HEK293 (cell line): Measurements from ENCODE around the gene RBM14.
A peak's percentile ranks its signal among the peaks of the same experiment; 100 is the strongest.

ENCODE experiments used
- CTCF ChIA-PET: fragments of 350-600 bp; formaldehyde crosslinking; extraction: SDS; loops from one replicate; lab custom pipeline; 2021; ENCODE audit warnings: antibody characterized with exemption; lab: Yijun Ruan, JAX
- POLR2A ChIA-PET: fragments of 300-600 bp; formaldehyde crosslinking; extraction: SDS; loops from one replicate; lab custom pipeline; 2020; ENCODE audit warnings: antibody characterized with exemption, inconsistent platforms; lab: Yijun Ruan, JAX
- H3K27ac ChIP-seq: fragments of 200-500 bp; sonication (Bioruptor generic); 2 replicates; pipeline ENCODE4 v1.5.1; 2014; ENCODE audit warnings: low read depth, low read length, control low read depth, inconsistent platforms; ENCODE audit errors: extremely low read depth
- H3K36me3 ChIP-seq, 2 experiments: fragments of 200-500 bp in 1 of 2; sonication (Bioruptor generic) in 1 of 2; 1 replicate in 1 of 2; 2 replicates in 1 of 2; pipeline ENCODE4 v1.5.1; 2014 to 2017; ENCODE audit warnings: inconsistent platforms in 2 of 2, low read length in 2 of 2; ENCODE audit not compliant: control insufficient read depth in 2 of 2, insufficient read depth in 1 of 2
- H3K4me1 ChIP-seq: fragments of 200-500 bp; sonication (Bioruptor generic); 2 replicates; pipeline ENCODE4 v1.5.1; 2014; ENCODE audit warnings: mild to moderate bottlenecking, low read length, inconsistent platforms; ENCODE audit not compliant: control insufficient read depth, insufficient read depth
- H3K4me3 ChIP-seq: 2 replicates; pipeline ENCODE4 v1.5.1; 2011; ENCODE audit warnings: low read depth, mild to moderate bottlenecking, control low read depth, low read length, moderate library complexity
- H3K9me3 ChIP-seq: fragments of 200-500 bp; sonication (Bioruptor generic); 2 replicates; pipeline ENCODE4 v1.5.1; 2014; ENCODE audit warnings: low read depth, low read length, inconsistent platforms; ENCODE audit not compliant: control insufficient read depth, insufficient read depth
- ATF2 ChIP-seq: fragments of 450-650 bp; formaldehyde crosslinking; IDR thresholded peaks from 2 replicates; pipeline ENCODE4 v1.5.1; 2016; ENCODE audit warnings: missing biosample characterization, missing genetic modification characterization, low read depth
- GLIS1 ChIP-seq: fragments of 450-650 bp; formaldehyde crosslinking; IDR thresholded peaks from 2 replicates; pipeline ENCODE4 v1.5.1; 2016; ENCODE audit warnings: missing biosample characterization, missing genetic modification characterization
- IKZF3 ChIP-seq: fragments of 450-650 bp; IDR thresholded peaks from 2 replicates; pipeline ENCODE4 v1.5.0; 2018; ENCODE audit warnings: missing biosample characterization, mild to moderate bottlenecking, missing genetic modification characterization, moderate library complexity
- PATZ1 ChIP-seq: fragments of 450-650 bp; formaldehyde crosslinking; IDR thresholded peaks from 2 replicates; pipeline ENCODE4 v1.5.1; 2016; ENCODE audit warnings: missing biosample characterization, missing genetic modification characterization
- REST ChIP-seq: fragments of 450-650 bp; formaldehyde crosslinking; IDR thresholded peaks from 2 replicates; pipeline ENCODE4 v1.5.1; 2016; ENCODE audit warnings: missing biosample characterization, missing genetic modification characterization
- SETDB1 ChIP-seq: IDR thresholded peaks from one replicate; pipeline ENCODE4 v1.6.1; 2017; ENCODE audit warnings: mild to moderate bottlenecking, low read length, moderate library complexity, mixed read lengths; ENCODE audit not compliant: insufficient read length
- SP3 ChIP-seq: fragments of 450-650 bp; formaldehyde crosslinking; IDR thresholded peaks from 2 replicates; pipeline ENCODE4 v1.5.1; 2016; ENCODE audit warnings: missing biosample characterization, missing genetic modification characterization
- WT1 ChIP-seq: fragments of 450-650 bp; formaldehyde crosslinking; IDR thresholded peaks from 2 replicates; pipeline ENCODE4 v1.5.1; 2016; ENCODE audit warnings: missing biosample characterization, missing genetic modification characterization
- ZBTB17 ChIP-seq: fragments of 450-650 bp; formaldehyde crosslinking; IDR thresholded peaks from 2 replicates; pipeline ENCODE4 v1.5.1; 2016; ENCODE audit warnings: missing biosample characterization, missing genetic modification characterization
- ZBTB26 ChIP-seq: fragments of 450-650 bp; formaldehyde crosslinking; optimal IDR thresholded peaks from 2 replicates; pipeline ENCODE3; 2016; ENCODE audit warnings: missing biosample characterization, mild to moderate bottlenecking, missing genetic modification characterization
- ZBTB6 ChIP-seq: fragments of 450-650 bp; formaldehyde crosslinking; IDR thresholded peaks from 2 replicates; pipeline ENCODE4 v1.5.1; 2017; ENCODE audit warnings: missing biosample characterization, missing genetic modification characterization
- ZIC2 ChIP-seq: fragments of 450-650 bp; formaldehyde crosslinking; IDR thresholded peaks from 2 replicates; pipeline ENCODE4 v1.5.1; 2016; ENCODE audit warnings: missing biosample characterization, missing genetic modification characterization
- ZNF2 ChIP-seq: fragments of 450-650 bp; formaldehyde crosslinking; IDR thresholded peaks from 2 replicates; pipeline ENCODE4 v1.5.1; 2016; ENCODE audit warnings: missing biosample characterization, missing genetic modification characterization
- ZNF335 ChIP-seq: fragments of 450-650 bp; formaldehyde crosslinking; conservative IDR thresholded peaks from 2 replicates; pipeline ENCODE4 v1.5.1; 2016; ENCODE audit warnings: missing biosample characterization, missing genetic modification characterization
- ZNF341 ChIP-seq: fragments of 450-650 bp; formaldehyde crosslinking; IDR thresholded peaks from 2 replicates; pipeline ENCODE4; 2016; ENCODE audit warnings: low read depth, missing biosample characterization, missing genetic modification characterization
- ZNF449 ChIP-seq: fragments of 450-650 bp; formaldehyde crosslinking; IDR thresholded peaks from 2 replicates; pipeline ENCODE4 v1.5.1; 2017; ENCODE audit warnings: missing biosample characterization, mild to moderate bottlenecking, missing genetic modification characterization, moderate library complexity
- ZNF530 ChIP-seq: fragments of 450-650 bp; formaldehyde crosslinking; IDR thresholded peaks from 2 replicates; pipeline ENCODE4 v1.5.1; 2016; ENCODE audit warnings: low read depth, missing biosample characterization, missing genetic modification characterization
- ZNF747 ChIP-seq: fragments of 450-650 bp; formaldehyde crosslinking; IDR thresholded peaks from 2 replicates; pipeline ENCODE4 v1.5.1; 2016; ENCODE audit warnings: missing biosample characterization, missing genetic modification characterization
- ZNF777 ChIP-seq: fragments of 450-650 bp; formaldehyde crosslinking; IDR thresholded peaks from 2 replicates; pipeline ENCODE4 v1.5.1; 2017; ENCODE audit warnings: missing biosample characterization, missing genetic modification characterization, borderline replicate concordance
- ZNF837 ChIP-seq: fragments of 450-650 bp; formaldehyde crosslinking; IDR thresholded peaks from 2 replicates; pipeline ENCODE4 v1.5.1; 2016; ENCODE audit warnings: missing biosample characterization, missing genetic modification characterization
- ZSCAN16 ChIP-seq: fragments of 450-650 bp; formaldehyde crosslinking; IDR thresholded peaks from 2 replicates; pipeline ENCODE4 v1.5.1; 2016; ENCODE audit warnings: missing biosample characterization, missing genetic modification characterization
- ZSCAN5A ChIP-seq: fragments of 450-650 bp; formaldehyde crosslinking; IDR thresholded peaks from 2 replicates; pipeline ENCODE4 v1.5.1; 2016; ENCODE audit warnings: missing biosample characterization, missing genetic modification characterization
- ZXDB ChIP-seq: fragments of 450-650 bp; formaldehyde crosslinking; IDR thresholded peaks from 2 replicates; pipeline ENCODE4 v1.5.1; 2016; ENCODE audit warnings: missing biosample characterization, missing genetic modification characterization

The RBM14 gene

GRCh38 chr11:66592457-66593302 is 23.8 kb upstream of the RBM14 start, which contains the start of the genes CCDC87 and CCS:
Gene CCDC87 (minus strand): TSS chr11:66593063. CDS start chr11:66593015, 48 bp downstream.
Gene CCS (plus strand): TSS chr11:66593185. CDS start chr11:66593262, 77 bp downstream.
- Histone ChIP-seq H3K4me1 (no peaks in the 10 kb centered on the region), H3K36me3 (peaks cover 0 to 12% of the 10 kb centered on the region in 2 experiments; a peak in 2 of 3 replicates), H3K4me3 (peak within 1 kb of the TSS; percentile 67), H3K27ac (peak within 1 kb of the TSS; percentile 11; the same call in 1 of the 2 replicates), H3K9me3 (no peaks in the 10 kb centered on the region)
- POLR2A ChIA-PET = interaction anchor here (0.5 to 3.2 kb wide), 9 partner anchors 20 to 85 kb away, joined by 3 to 28 read pairs (median 5); partner anchors contain the start of genes RBM14, RBM4, RBM4B and ZDHHC24
- CTCF ChIA-PET = interaction anchor here (0.6 to 4.5 kb wide), 19 partner anchors 9 to 765 kb away, joined by 3 to 49 read pairs (median 4); partner anchors contain the start of genes PELI3 and ZDHHC24
- TF ChIP-seq SP3 (peak; percentile 15; the same call in 1 of the 2 replicates), ZBTB6 (tag by site-specific recombination) (peak; percentile 99), SETDB1 (peak; percentile 45), ZNF747 (no peak), ZNF2 (tag by site-specific recombination) (peak; percentile 57; the same call in 1 of the 2 replicates), ZSCAN16 (tag by site-specific recombination) (peak; percentile 89), WT1 (tag by site-specific recombination) (0 out of 2 replicates have a peak, but pooled peaks have one; percentile 21), ZNF335 (peak; percentile 69), ATF2 (no peak), ZNF530 (tag by site-specific recombination) (no peak), ZBTB26 (peak; percentile 58), ZNF341 (tag by site-specific recombination) (peak; percentile 76), PATZ1 (tag by site-specific recombination) (0 out of 2 replicates have a peak, but pooled peaks have one; percentile 46), ZXDB (tag by site-specific recombination) (peak; percentile 39; the same call in 1 of the 2 replicates), ZNF449 (tag by site-specific recombination) (0 out of 2 replicates have a peak, but pooled peaks have one; percentile 27), ZBTB17 (peak; percentile 85), GLIS1 (tag by site-specific recombination) (peak; percentile 17; the same call in 1 of the 2 replicates), REST (tag by site-specific recombination) (0 out of 2 replicates have a peak, but pooled peaks have one; percentile 9), ZSCAN5A (tag by site-specific recombination) (no peak), ZNF837 (no peak), ZIC2 (tag by site-specific recombination) (peak; percentile 78), IKZF3 (tag by site-specific recombination) (no peak), ZNF777 (tag by site-specific recombination) (peak; percentile 89; the same call in 1 of the 2 replicates)
